Panc1 (cell line): ENCODE data around the gene SSH2. TPM values are rescaled to one million over a fixed set of nuclear protein-coding genes. Genes with fewer than 3 reads are reported as not detected.

Experiments
- ATAC-seq: fragments of 200-7000 bp; cut with Tn5 transposase; 2 replicates; pipeline ENCODE4 v1.9.1; 2020; ENCODE audit warnings: mild to moderate bottlenecking, moderate library complexity
- BruUV-seq: library from RNA; stranded (reverse); fragments of 400-500 nt; replicated peaks from 2 replicates; lab custom pipeline; 2021; lab: Mats Ljungman, UMichigan
- CTCF ChIA-PET: fragments of 300-600 bp; sonication (Branson Sonifier 250); formaldehyde crosslinking; loops from one replicate; lab custom pipeline; 2022; ENCODE audit warnings: antibody characterized with exemption; lab: Charles Lee
- POLR2A ChIA-PET: fragments of 300-600 bp; sonication (Branson Sonifier 250); formaldehyde crosslinking; loops from one replicate; lab custom pipeline; 2022; ENCODE audit warnings: antibody characterized with exemption; lab: Charles Lee
- DNase-seq: peaks from one replicate; pipeline ENCODE4 v3.0.0-alpha.2; 2010; ENCODE audit warnings: low read depth, low spot score
- H3K27ac ChIP-seq: 2 replicates; pipeline ENCODE4 v1.5.1; 2011; ENCODE audit warnings: mild to moderate bottlenecking, low read length, inconsistent platforms
- H3K27me3 ChIP-seq: fragments of 200-500 bp; sonication (Bioruptor generic); 2 replicates; pipeline ENCODE4 v1.6.0; 2014; ENCODE audit warnings: low read length, inconsistent platforms; ENCODE audit not compliant: control insufficient read depth, insufficient read depth
- H3K36me3 ChIP-seq: fragments of 200-500 bp; sonication (Bioruptor generic); 2 replicates; pipeline ENCODE4 v1.5.1; 2014; ENCODE audit warnings: inconsistent platforms, mild to moderate bottlenecking, low read length, moderate library complexity; ENCODE audit not compliant: control insufficient read depth, insufficient read depth
- H3K4me1 ChIP-seq: 2 replicates; pipeline ENCODE4 v1.5.1; 2011; ENCODE audit warnings: inconsistent platforms, mild to moderate bottlenecking, low read length, moderate library complexity; ENCODE audit not compliant: control insufficient read depth, insufficient read depth
- H3K4me3 ChIP-seq, 2 experiments: 2 replicates each; pipeline ENCODE4 v1.5.1; 2011 to 2012; ENCODE audit warnings: low read depth in 2 of 2, low read length in 2 of 2, mild to moderate bottlenecking in 2 of 2, inconsistent platforms in 1 of 2, moderate library complexity in 1 of 2
- H3K9me3 ChIP-seq: fragments of 200-500 bp; sonication (Bioruptor generic); 2 replicates; pipeline ENCODE4 v1.5.1; 2014; ENCODE audit warnings: low read depth, mild to moderate bottlenecking, inconsistent platforms, low read length, moderate library complexity; ENCODE audit not compliant: control insufficient read depth, insufficient read depth
- CTCF ChIP-seq: fragments of 450-650 bp; IDR thresholded peaks from 2 replicates; pipeline ENCODE4 v1.5.1; 2017; ENCODE audit warnings: mild to moderate bottlenecking
- POLR2AphosphoS5 ChIP-seq: IDR thresholded peaks from 2 replicates; pipeline ENCODE4 v1.6.1; 2012; ENCODE audit warnings: mild to moderate bottlenecking, low read depth, low read length, moderate library complexity
- REST ChIP-seq, 2 experiments: IDR thresholded peaks; 2 replicates each; pipeline ENCODE4 v1.6.1; 2011 to 2012; ENCODE audit warnings: low read depth in 2 of 2, control low read depth in 1 of 2, low read length in 1 of 2, mild to moderate bottlenecking in 1 of 2, moderate library complexity in 1 of 2; ENCODE audit not compliant: insufficient read depth in 1 of 2
- SIN3A ChIP-seq: IDR thresholded peaks from 2 replicates; pipeline ENCODE4 v1.6.1; 2012; ENCODE audit warnings: low read depth, mild to moderate bottlenecking, low read length, moderate library complexity, borderline replicate concordance; ENCODE audit not compliant: insufficient read depth
- TCF7L2 ChIP-seq: IDR thresholded peaks from 2 replicates; pipeline ENCODE4 v1.6.1; 2011; ENCODE audit warnings: mild to moderate bottlenecking, low read depth, low read length, inconsistent platforms
- in situ Hi-C: cut with HindIII; loops from 2 replicates; pipeline ENCODE4 v1.10.0; 2016; ENCODE audit warnings: low sequenced_read_pairs, low pct_unique_long_range_greater_than_20kb
- intact Hi-C: fragments of 100-400 bp; cut with micrococcal nuclease; formaldehyde crosslinking; loops from one replicate; pipeline ENCODE4 v1.10.0; 2022; ENCODE audit not compliant: unreplicated experiment
- total RNA-seq: library from RNA; stranded (reverse); gene quantifications from one replicate; pipeline ENCODE4 v1.2.1, GENCODE V29; 2021; ENCODE audit not compliant: unreplicated experiment

Gene SSH2
- total RNA-seq, 1 experiment from 2014 or later, result 30.6 TPM

- no TSS peak for BruUV-seq
- ChIA-PET CTCF (no interaction called here), POLR2A (no interaction called here)
- no peaks in the 10 kb centered on the region for H3K9me3 ChIP-seq
- ATAC-seq (no peak), DNase-seq (no peak)
- intact Hi-C loops, result no loop called here
- H3K27ac ChIP-seq, result no peak overlapping the region
- H3K27me3 ChIP-seq, result no peaks in the 10 kb centered on the region
- H3K4me3 ChIP-seq, result no peak overlapping the region
- H3K36me3 ChIP-seq, result no peaks in the 10 kb centered on the region
- no peaks in the 10 kb centered on the region for H3K4me1 ChIP-seq
- in situ Hi-C loops, result no loop called here
- TF ChIP-seq CTCF (no peak), POLR2AphosphoS5 (no peak), SIN3A (no peak), TCF7L2 (no peak), REST (IDR thresholded peaks at IDR 0.05; ENCODE audit: insufficient read depth in 1 of 2, low read depth in 2 of 2, low read length in 1 of 2) (no peak)
Measured at GRCh38 chr17:29973005-29973404, 43.0 kb upstream of the SSH2 start.

- ATAC-seq (no peak), DNase-seq (no peak)
- Histone ChIP-seq H3K4me3 (no peak overlapping the region), H3K27me3 (no peaks in the 10 kb centered on the region), H3K27ac (no peak overlapping the region), H3K9me3 (no peaks in the 10 kb centered on the region), H3K36me3 (no peaks in the 10 kb centered on the region), H3K4me1 (no peaks in the 10 kb centered on the region)
- in situ Hi-C loops, result no loop called here
- intact Hi-C loops, result no loop called here
- TF ChIP-seq CTCF (no peak), POLR2AphosphoS5 (no peak), SIN3A (no peak), REST (IDR thresholded peaks at IDR 0.05; ENCODE audit: insufficient read depth in 1 of 2, low read depth in 2 of 2, low read length in 1 of 2) (no peak), TCF7L2 (no peak)
- POLR2A ChIA-PET, result interaction anchor here (0.6 kb wide), 1 partner anchor 73 kb away, joined by 3 read pairs; no protein-coding TSS in a partner anchor
- CTCF ChIA-PET, result no interaction called here
- no TSS peak for BruUV-seq
Measured at GRCh38 chr17:29972277-29972676, 42.2 kb upstream of the SSH2 start.
